Loucy (cell line): Measurements from ENCODE around the gene GRIN3B.

Source experiments
- H2AFZ ChIP-seq: fragments of 200-600 bp; sonication (generic); 2 replicates; pipeline ENCODE4 v1.6.0; 2016; ENCODE audit warnings: antibody characterized with exemption, mild to moderate bottlenecking, low read length, moderate library complexity
- H3F3A ChIP-seq: fragments of 200-600 bp; 2 replicates; pipeline ENCODE4 v1.6.0; 2016; ENCODE audit warnings: antibody characterized with exemption, low read depth, mild to moderate bottlenecking
- H3K27me3 ChIP-seq: fragments of 200-600 bp; sonication (generic); 2 replicates; pipeline ENCODE4 v1.6.1; 2014; ENCODE audit warnings: low read length, mild to moderate bottlenecking; ENCODE audit not compliant: insufficient read depth, poor library complexity, severe bottlenecking
- H3K36me3 ChIP-seq: fragments of 200-600 bp; sonication (generic); 2 replicates; pipeline ENCODE4 v1.6.1; 2016; ENCODE audit warnings: low read length; ENCODE audit not compliant: insufficient read depth
- H3K4me1 ChIP-seq: fragments of 200-600 bp; sonication (generic); 2 replicates; pipeline ENCODE4 v1.5.1; 2014; ENCODE audit warnings: low read length, mild to moderate bottlenecking; ENCODE audit not compliant: insufficient read depth, poor library complexity, severe bottlenecking
- H3K4me2 ChIP-seq: fragments of 200-600 bp; sonication (generic); 2 replicates; pipeline ENCODE4 v1.6.0; 2014; ENCODE audit warnings: antibody characterized with exemption, low read length, low read depth, mild to moderate bottlenecking; ENCODE audit not compliant: poor library complexity, severe bottlenecking
- H3K4me3 ChIP-seq: fragments of 200-600 bp; sonication (generic); 2 replicates; pipeline ENCODE4 v1.5.1; 2014; ENCODE audit warnings: low read length, mild to moderate bottlenecking, mixed read lengths; ENCODE audit not compliant: poor library complexity, severe bottlenecking
- H3K79me2 ChIP-seq: fragments of 200-600 bp; sonication (generic); 2 replicates; pipeline ENCODE4 v1.6.1; 2014; ENCODE audit warnings: low read length; ENCODE audit not compliant: insufficient read depth
- H3K9ac ChIP-seq: fragments of 200-600 bp; sonication (generic); 2 replicates; pipeline ENCODE4 v1.6.0; 2014; ENCODE audit warnings: mild to moderate bottlenecking, low read depth, low read length, moderate library complexity; ENCODE audit not compliant: poor library complexity, severe bottlenecking
- H3K9me2 ChIP-seq: fragments of 200-600 bp; sonication (generic); replicated peaks from 2 replicates; pipeline ENCODE4 v1.6.1; 2016; ENCODE audit warnings: low read depth, low read length, mixed read lengths
- H3K9me3 ChIP-seq: fragments of 200-600 bp; sonication (generic); 2 replicates; pipeline ENCODE4 v1.6.1; 2014; ENCODE audit warnings: mild to moderate bottlenecking, antibody characterized with exemption, low read length, low read depth; ENCODE audit not compliant: insufficient read depth
- H4K20me1 ChIP-seq: fragments of 200-600 bp; sonication (generic); 2 replicates; pipeline ENCODE4 v1.6.0; 2014; ENCODE audit warnings: antibody characterized with exemption, low read length, mild to moderate bottlenecking; ENCODE audit not compliant: insufficient read depth, poor library complexity, severe bottlenecking
- CTCF ChIP-seq: fragments of 200-600 bp; sonication (generic); conservative IDR thresholded peaks from 2 replicates; pipeline ENCODE4 v1.5.1; 2014; ENCODE audit warnings: mild to moderate bottlenecking, antibody characterized with exemption, low read length
- EZH2phosphoT487 ChIP-seq: fragments of 200-600 bp; IDR thresholded peaks from 2 replicates; pipeline ENCODE4 v1.6.1; 2018; ENCODE audit warnings: antibody characterized with exemption, mild to moderate bottlenecking, moderate library complexity, borderline replicate concordance

GRIN3B gene

GRCh38 chr19:1009041-1009980 is 9.1 kb downstream of the GRIN3B start:
- TF ChIP-seq CTCF = no peak
- TF ChIP-seq EZH2phosphoT487 = no peak
- peaks cover 11% of the 10 kb centered on the region for H4K20me1 ChIP-seq
- H3K9ac ChIP-seq = no peak overlapping the region
- no peak overlapping the region for H2AFZ ChIP-seq
- H3K4me2 ChIP-seq = no peak overlapping the region
- H3K4me3 ChIP-seq = no peak overlapping the region
- H3K27me3 ChIP-seq = no peaks in the 10 kb centered on the region
- peaks cover 28% of the 10 kb centered on the region; the same call in 1 of the 2 replicates for H3K36me3 ChIP-seq
- H3K9me3 ChIP-seq = no peaks in the 10 kb centered on the region
- H3K4me1 ChIP-seq = no peaks in the 10 kb centered on the region
- H3F3A ChIP-seq = no peaks in the 10 kb centered on the region
- no peaks in the 10 kb centered on the region for H3K9me2 ChIP-seq
- peaks cover 11% of the 10 kb centered on the region; the same call in 1 of the 2 replicates for H3K79me2 ChIP-seq

- Histone ChIP-seq H3F3A (no peaks in the 10 kb centered on the region), H3K79me2 (peaks cover 18% of the 10 kb centered on the region; the same call in 1 of the 2 replicates), H3K4me1 (no peaks in the 10 kb centered on the region), H2AFZ (no peak overlapping the region), H3K4me3 (no peak overlapping the region), H3K36me3 (peaks cover 28% of the 10 kb centered on the region; the same call in 1 of the 2 replicates), H3K9me2 (no peaks in the 10 kb centered on the region), H3K27me3 (no peaks in the 10 kb centered on the region), H4K20me1 (peaks cover 18% of the 10 kb centered on the region), H3K9me3 (no peaks in the 10 kb centered on the region), H3K9ac (no peak overlapping the region), H3K4me2 (no peak overlapping the region)
- TF ChIP-seq EZH2phosphoT487 (no peak), CTCF (no peak)
These were observed 9.8 kb downstream of the GRIN3B start for GRCh38 chr19:1009981-1010538.

- no peaks in the 10 kb centered on the region for H3F3A ChIP-seq
- H3K4me3 ChIP-seq = no peak overlapping the region
- H3K27me3 ChIP-seq = no peaks in the 10 kb centered on the region
- no peaks in the 10 kb centered on the region for H3K4me1 ChIP-seq
- peaks cover 28% of the 10 kb centered on the region; the same call in 1 of the 2 replicates for H3K36me3 ChIP-seq
- no peaks in the 10 kb centered on the region for H3K9me2 ChIP-seq
- H3K9me3 ChIP-seq = no peaks in the 10 kb centered on the region
- TF ChIP-seq EZH2phosphoT487 (no peak), CTCF (no peak)
- H4K20me1 ChIP-seq = peaks cover 26% of the 10 kb centered on the region
- H2AFZ ChIP-seq = no peak overlapping the region
- H3K79me2 ChIP-seq = peaks cover 26% of the 10 kb centered on the region; the same call in 1 of the 2 replicates
- H3K9ac ChIP-seq = no peak overlapping the region
- H3K4me2 ChIP-seq = no peak overlapping the region
These were observed 10.6 kb downstream of the GRIN3B start for GRCh38 chr19:1010586-1011510.
